LNCaP clone FGC (cell line): ENCODE measurements around the gene ZNF768.
A peak's percentile ranks its signal among the peaks of the same experiment; 100 is the strongest.

Experiments used
- DNase-seq: peaks from one replicate; pipeline ENCODE4 v3.0.0-alpha.2; 2011; ENCODE audit warnings: low read depth
- H3K4me3 ChIP-seq: 2 replicates; pipeline ENCODE4 v1.5.1; 2011; ENCODE audit warnings: mild to moderate bottlenecking, low read depth, low read length, control low read depth
- CTCF ChIP-seq: IDR thresholded peaks from 2 replicates; pipeline ENCODE4 v1.5.1; 2012; ENCODE audit warnings: mild to moderate bottlenecking; ENCODE audit not compliant: control insufficient read depth, insufficient read depth; ENCODE audit errors: extremely low read depth

ZNF768 gene

GRCh38 chr16:30530163-30531037 is 4.0 kb upstream of the ZNF768 start:
- no peak for TF ChIP-seq CTCF
- no peak for DNase-seq
- no peak overlapping the region for H3K4me3 ChIP-seq

- no peak for DNase-seq
- TF ChIP-seq CTCF = no peak
- H3K4me3 ChIP-seq = no peak overlapping the region
These were observed 2.6 kb upstream of the ZNF768 start for GRCh38 chr16:30528799-30529457.

GRCh38 chr16:30527635-30528178 is 1.3 kb upstream of the ZNF768 start:
- TF ChIP-seq CTCF = no peak
- H3K4me3 ChIP-seq = peak overlapping the region; percentile 74
- peak; percentile 61 for DNase-seq

GRCh38 chr16:30526823-30527634 is 663 bp upstream of the ZNF768 start:
- TF ChIP-seq CTCF = 0 out of 2 replicates have a peak, but pooled peaks have one; percentile 17

GRCh38 chr16:30525844-30526136 is 576 bp downstream of the ZNF768 start:
- DNase-seq = no peak
- H3K4me3 ChIP-seq = peak overlapping the region; percentile 74
- no peak for TF ChIP-seq CTCF

More at GRCh38 chr16:30526823-30527634, 663 bp upstream of the ZNF768 start:
- H3K4me3 ChIP-seq = peak overlapping the region; percentile 74
- DNase-seq = peak; percentile 93
